T-helper 17 cell (primary cell): Measurements from ENCODE around the gene MUC3A. TPM values are rescaled to one million over a fixed set of nuclear protein-coding genes. Genes with fewer than 3 reads are reported as not detected.

Experiments
- ATAC-seq: fragments of 150-1000 bp; cut with Tn5 transposase; 2 replicates; pipeline ENCODE4 v1.10.0; 2021; ENCODE audit warnings: mild to moderate bottlenecking, moderate library complexity
- DNase-seq, 3 donors: peaks; one replicate each; pipeline versions ENCODE4 v3.0.0 to v3.0.0-alpha.2; 2020 to 2021
- H3K9me3 ChIP-seq: one replicate; pipeline ENCODE4 v1.7.0; 2013; ENCODE audit warnings: low read length, mild to moderate bottlenecking; ENCODE audit not compliant: control insufficient read depth, poor library complexity, severe bottlenecking
- H3K27ac Mint-ChIP-seq: one replicate; pipeline ENCODE4 v1.8.0; 2022; ENCODE audit warnings: mild to moderate bottlenecking, moderate library complexity, mixed read lengths
- H3K27me3 Mint-ChIP-seq: one replicate; pipeline ENCODE4 v1.8.0; 2022; ENCODE audit warnings: mixed read lengths
- H3K36me3 Mint-ChIP-seq: one replicate; pipeline ENCODE4 v1.8.0; 2022; ENCODE audit warnings: low read depth, mixed read lengths
- H3K4me1 Mint-ChIP-seq: one replicate; pipeline ENCODE4 v1.8.0; 2022; ENCODE audit warnings: mild to moderate bottlenecking, mixed read lengths
- H3K4me3 Mint-ChIP-seq: one replicate; pipeline ENCODE4 v1.8.0; 2022; ENCODE audit warnings: mild to moderate bottlenecking, moderate library complexity, mixed read lengths
- total RNA-seq, 4 donors: library from RNA in 2 of 4; stranded (reverse) in 2 of 4; gene quantifications; one replicate each; pipeline ENCODE4 v1.2.3 and lab custom pipeline; 2022 to 2026

MUC3A gene
- total RNA-seq, 2 donors from 2014 or later: not detected

GRCh38 chr7:100951888-100952560 lies 2.7 kb downstream of the MUC3A start:
- no peak overlapping the region for H3K27ac Mint-ChIP-seq
- ATAC-seq: no peak

GRCh38 chr7:100952641-100953040 lies 3.3 kb downstream of the MUC3A start:
- Mint-ChIP-seq H3K4me1 (no peaks in the 10 kb centered on the region), H3K4me3 (no peak overlapping the region), H3K27me3 (peaks cover 9% of the 10 kb centered on the region), H3K27ac (no peak overlapping the region), H3K36me3 (no peaks in the 10 kb centered on the region)
- no peak for ATAC-seq
- DNase-seq: no peak
- no peaks in the 10 kb centered on the region for H3K9me3 ChIP-seq

More at GRCh38 chr7:100951888-100952560, 2.7 kb downstream of the MUC3A start:
- H3K9me3 ChIP-seq: no peaks in the 10 kb centered on the region
- no peak for DNase-seq
- H3K4me1 Mint-ChIP-seq: no peaks in the 10 kb centered on the region
- no peak overlapping the region for H3K4me3 Mint-ChIP-seq
- no peaks in the 10 kb centered on the region for H3K36me3 Mint-ChIP-seq
- peaks cover 9% of the 10 kb centered on the region for H3K27me3 Mint-ChIP-seq

- H3K4me1 Mint-ChIP-seq: no peaks in the 10 kb centered on the region
- DNase-seq (no peak), ATAC-seq (no peak)
- no peaks in the 10 kb centered on the region for H3K9me3 ChIP-seq
- H3K27me3 Mint-ChIP-seq: peaks cover 4% of the 10 kb centered on the region
- no peaks in the 10 kb centered on the region for H3K36me3 Mint-ChIP-seq
- H3K4me3 Mint-ChIP-seq: no peak overlapping the region
- H3K27ac Mint-ChIP-seq: no peak overlapping the region
Observed at GRCh38 chr7:100957832-100958421, 8.6 kb downstream of the MUC3A start.

- Mint-ChIP-seq H3K27ac (no peak overlapping the region), H3K4me3 (no peak overlapping the region), H3K36me3 (no peaks in the 10 kb centered on the region), H3K27me3 (peaks cover 22% of the 10 kb centered on the region), H3K4me1 (no peaks in the 10 kb centered on the region)
- no peak for DNase-seq
- no peak for ATAC-seq
- no peaks in the 10 kb centered on the region for H3K9me3 ChIP-seq
Observed at GRCh38 chr7:100959894-100960293, 10.6 kb downstream of the MUC3A start.

GRCh38 chr7:100962537-100962936 lies 13.2 kb downstream of the MUC3A start:
- no peak for DNase-seq
- H3K4me1 Mint-ChIP-seq: peaks cover 14% of the 10 kb centered on the region
- H3K9me3 ChIP-seq: peaks cover 3% of the 10 kb centered on the region
- no peak overlapping the region for H3K27ac Mint-ChIP-seq
- H3K4me3 Mint-ChIP-seq: no peak overlapping the region
- ATAC-seq: no peak
- peaks cover 44% of the 10 kb centered on the region for H3K27me3 Mint-ChIP-seq
- peaks cover 9% of the 10 kb centered on the region for H3K36me3 Mint-ChIP-seq

- Mint-ChIP-seq H3K4me1 (peaks cover 17% of the 10 kb centered on the region), H3K4me3 (no peak overlapping the region), H3K27ac (no peak overlapping the region), H3K36me3 (peaks cover 11% of the 10 kb centered on the region), H3K27me3 (peaks cover 52% of the 10 kb centered on the region)
- H3K9me3 ChIP-seq: peaks cover 3% of the 10 kb centered on the region
- ATAC-seq: no peak
- DNase-seq: no peak
Observed at GRCh38 chr7:100963386-100963785, 14.1 kb downstream of the MUC3A start.

GRCh38 chr7:100963874-100964273 lies 14.5 kb downstream of the MUC3A start:
- Mint-ChIP-seq H3K27me3 (peaks cover 57% of the 10 kb centered on the region), H3K27ac (no peak overlapping the region), H3K4me1 (peaks cover 17% of the 10 kb centered on the region), H3K4me3 (no peak overlapping the region), H3K36me3 (peaks cover 11% of the 10 kb centered on the region)
- ATAC-seq (no peak), DNase-seq (no peak)
- H3K9me3 ChIP-seq: peaks cover 3% of the 10 kb centered on the region

GRCh38 chr7:100964630-100965029 lies 15.3 kb downstream of the MUC3A start:
- H3K36me3 Mint-ChIP-seq: peaks cover 11% of the 10 kb centered on the region
- ATAC-seq (no peak), DNase-seq (no peak)
- peaks cover 64% of the 10 kb centered on the region for H3K27me3 Mint-ChIP-seq
- peaks cover 17% of the 10 kb centered on the region for H3K4me1 Mint-ChIP-seq
- no peak overlapping the region for H3K27ac Mint-ChIP-seq
- H3K9me3 ChIP-seq: peaks cover 3% of the 10 kb centered on the region
- peak overlapping the region; percentile 70 for H3K4me3 Mint-ChIP-seq

- Mint-ChIP-seq H3K4me1 (peaks cover 17% of the 10 kb centered on the region), H3K27ac (no peak overlapping the region), H3K4me3 (peak overlapping the region; percentile 85), H3K36me3 (peaks cover 11% of the 10 kb centered on the region), H3K27me3 (peaks cover 70% of the 10 kb centered on the region)
- peaks cover 3% of the 10 kb centered on the region for H3K9me3 ChIP-seq
- ATAC-seq (no peak), DNase-seq (no peak)
Observed at GRCh38 chr7:100965045-100965722, 15.8 kb downstream of the MUC3A start.

GRCh38 chr7:100965723-100966541 lies 16.6 kb downstream of the MUC3A start:
- Mint-ChIP-seq H3K36me3 (peaks cover 11% of the 10 kb centered on the region), H3K27ac (no peak overlapping the region), H3K27me3 (peaks cover 72% of the 10 kb centered on the region), H3K4me3 (peak overlapping the region; percentile 85), H3K4me1 (peaks cover 17% of the 10 kb centered on the region)
- DNase-seq: peak; percentile 51 to 74 (median 62)
- peak; percentile 79 for ATAC-seq
- H3K9me3 ChIP-seq: peaks cover 3% of the 10 kb centered on the region

- Mint-ChIP-seq H3K36me3 (peaks cover 11% of the 10 kb centered on the region), H3K27ac (no peak overlapping the region), H3K27me3 (peaks cover 76% of the 10 kb centered on the region), H3K4me1 (peaks cover 17% of the 10 kb centered on the region), H3K4me3 (peak overlapping the region; percentile 72)
- DNase-seq (no peak), ATAC-seq (no peak)
- H3K9me3 ChIP-seq: peaks cover 3% of the 10 kb centered on the region
Observed at GRCh38 chr7:100966542-100967291, 17.4 kb downstream of the MUC3A start.

- H3K9me3 ChIP-seq: peaks cover 3% of the 10 kb centered on the region
- DNase-seq (no peak), ATAC-seq (no peak)
- Mint-ChIP-seq H3K36me3 (peaks cover 11% of the 10 kb centered on the region), H3K27ac (no peak overlapping the region), H3K27me3 (peaks cover 81% of the 10 kb centered on the region), H3K4me1 (peaks cover 17% of the 10 kb centered on the region), H3K4me3 (peak overlapping the region; percentile 72)
Observed at GRCh38 chr7:100967292-100967863, 18.0 kb downstream of the MUC3A start.
